ENCODE data around the gene BUB1B. TPM values are rescaled to one million over a fixed set of nuclear protein-coding genes. Genes with fewer than 3 reads are reported as not detected.

The BUB1B gene
- total RNA-seq, 1 experiment from 2014 or later: 34.6 TPM

DNA sequence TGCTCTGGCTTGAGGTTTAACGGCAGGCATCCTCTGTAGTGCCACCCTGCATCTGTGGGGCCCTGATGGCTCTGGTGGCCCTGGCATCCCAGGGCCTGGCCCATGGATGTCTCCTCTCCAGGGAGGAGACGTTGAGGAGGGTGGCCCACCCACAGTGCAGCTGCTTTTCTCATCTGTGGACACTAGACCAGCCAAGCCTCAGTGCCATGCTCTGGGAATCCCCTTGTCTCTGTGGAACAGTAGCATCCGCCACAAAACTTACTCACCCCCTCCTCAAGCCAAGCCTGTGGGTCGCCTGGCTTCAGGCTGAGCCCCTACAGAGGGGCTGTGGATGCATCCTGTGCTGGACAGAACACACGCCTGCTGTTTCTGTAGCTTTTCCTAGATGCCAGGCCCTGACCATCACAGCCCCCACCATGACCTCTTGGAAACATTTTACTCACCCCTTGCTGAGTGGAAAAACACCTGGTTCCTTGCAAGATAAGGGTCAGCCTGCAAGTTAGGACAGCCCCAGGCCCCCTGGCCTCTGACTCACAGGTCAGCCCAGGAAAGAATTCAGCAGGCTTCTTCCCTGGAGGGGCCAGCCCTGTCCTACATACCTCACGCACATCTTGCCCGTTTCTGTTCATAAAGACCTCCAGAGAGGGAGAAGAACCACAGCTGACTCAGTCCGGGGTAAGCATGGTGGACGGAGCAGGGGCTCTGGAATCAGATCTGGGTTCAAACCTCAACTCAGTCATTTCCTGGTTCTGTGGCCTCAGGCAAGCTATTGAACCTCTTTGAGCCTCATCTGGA, 97.0 kb downstream of the BUB1B start:
- no peak for DNase-seq (ENCODE audit: low read depth, low spot score)
- in situ Hi-C loops (cut with HindIII; ENCODE audit: low pct_unique_long_range_greater_than_20kb, low sequenced_read_pairs): no loop called here

- in situ Hi-C loops (cut with HindIII; ENCODE audit: low pct_unique_long_range_greater_than_20kb, low sequenced_read_pairs): no loop called here
- DNase-seq (ENCODE audit: low read depth, low spot score): no peak
Observed at GRCh38 chr15:40258544-40258943, 97.7 kb downstream of the BUB1B start.

DNA sequence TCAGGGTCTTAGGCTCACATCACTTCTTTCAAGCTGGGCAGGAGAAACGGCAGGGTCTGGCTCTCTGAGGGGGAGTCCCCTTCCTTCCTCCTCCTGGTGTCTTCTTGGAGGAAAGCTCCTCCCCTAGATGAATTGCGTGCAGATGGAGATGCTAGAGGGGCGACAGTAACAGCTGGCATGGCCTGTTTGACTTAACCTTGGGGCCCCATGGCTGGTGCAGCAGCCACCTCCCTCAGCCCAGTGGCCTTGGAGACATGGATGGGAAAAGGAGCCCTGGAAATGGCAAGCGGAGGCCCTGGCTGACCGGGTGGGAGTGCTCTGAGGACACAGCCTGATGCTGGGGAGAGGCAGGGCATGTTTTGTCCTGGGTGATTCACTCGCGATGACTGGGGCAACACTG, 98.2 kb downstream of the BUB1B start:
- no peak for DNase-seq (ENCODE audit: low read depth, low spot score)
- in situ Hi-C loops (cut with HindIII; ENCODE audit: low pct_unique_long_range_greater_than_20kb, low sequenced_read_pairs): no loop called here

GRCh38 chr15:40263024-40263754, 102.3 kb downstream of the BUB1B start:
- DNase-seq (ENCODE audit: low read depth, low spot score): no peak
- in situ Hi-C loops (cut with HindIII; ENCODE audit: low pct_unique_long_range_greater_than_20kb, low sequenced_read_pairs): no loop called here

DNA sequence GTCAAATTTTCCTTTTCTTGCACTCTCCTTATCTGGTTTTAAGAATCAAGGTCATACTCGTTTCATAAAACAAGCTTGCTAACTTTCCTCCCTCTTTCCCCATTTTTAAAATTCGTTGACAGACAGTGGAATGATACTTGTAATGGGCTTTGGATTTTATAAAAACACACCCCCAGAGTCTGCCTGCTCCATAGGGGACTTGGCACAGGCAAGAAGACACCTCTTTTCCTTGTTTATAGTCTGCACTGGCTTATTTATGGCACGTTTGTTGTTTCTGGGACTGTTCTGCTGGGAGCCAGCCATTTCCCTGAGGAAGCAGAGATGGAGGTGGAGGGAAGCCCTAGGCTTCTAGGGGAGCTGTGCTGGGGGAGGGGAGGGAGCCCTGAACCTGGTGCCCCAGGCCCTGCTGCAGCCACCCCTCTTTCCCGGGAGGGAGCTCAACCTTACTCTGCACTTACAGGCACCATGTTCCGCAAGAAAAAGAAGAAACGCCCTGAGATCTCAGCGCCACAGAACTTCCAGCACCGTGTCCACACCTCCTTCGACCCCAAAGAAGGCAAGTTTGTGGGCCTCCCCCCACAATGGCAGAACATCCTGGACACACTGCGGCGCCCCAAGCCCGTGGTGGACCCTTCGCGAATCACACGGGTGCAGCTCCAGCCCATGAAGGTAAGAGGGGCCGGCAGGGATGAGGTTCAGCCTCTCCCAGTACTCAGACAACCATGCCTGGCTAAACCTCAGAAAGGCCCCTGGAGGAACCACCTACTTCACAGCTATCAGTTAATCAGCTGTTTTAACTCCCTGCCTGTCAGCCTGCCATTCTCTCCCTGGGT, 103.7 kb downstream of the BUB1B start:
- DNase-seq (ENCODE audit: low read depth, low spot score): no peak
- in situ Hi-C loops (cut with HindIII; ENCODE audit: low pct_unique_long_range_greater_than_20kb, low sequenced_read_pairs): no loop called here

- no peak for DNase-seq (ENCODE audit: low read depth, low spot score)
- in situ Hi-C loops (cut with HindIII; ENCODE audit: low pct_unique_long_range_greater_than_20kb, low sequenced_read_pairs): no loop called here
Observed at GRCh38 chr15:40265355-40265754, 104.5 kb downstream of the BUB1B start.

DNA sequence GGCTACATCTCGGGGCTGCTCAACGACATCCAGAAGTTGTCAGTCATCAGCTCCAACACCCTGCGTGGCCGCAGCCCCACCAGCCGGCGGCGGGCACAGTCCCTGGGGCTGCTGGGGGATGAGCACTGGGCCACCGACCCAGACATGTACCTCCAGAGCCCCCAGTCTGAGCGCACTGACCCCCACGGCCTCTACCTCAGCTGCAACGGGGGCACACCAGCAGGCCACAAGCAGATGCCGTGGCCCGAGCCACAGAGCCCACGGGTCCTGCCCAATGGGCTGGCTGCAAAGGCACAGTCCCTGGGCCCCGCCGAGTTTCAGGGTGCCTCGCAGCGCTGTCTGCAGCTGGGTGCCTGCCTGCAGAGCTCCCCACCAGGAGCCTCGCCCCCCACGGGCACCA, 105.0 kb downstream of the BUB1B start:
- no peak for DNase-seq (ENCODE audit: low read depth, low spot score)
- in situ Hi-C loops (cut with HindIII; ENCODE audit: low pct_unique_long_range_greater_than_20kb, low sequenced_read_pairs): no loop called here

GRCh38 chr15:40266828-40267304, 106.0 kb downstream of the BUB1B start:
- DNase-seq (ENCODE audit: low read depth, low spot score): peak; percentile 78
- in situ Hi-C loops (cut with HindIII; ENCODE audit: low pct_unique_long_range_greater_than_20kb, low sequenced_read_pairs): no loop called here

GRCh38 chr15:40267670-40268069, 106.8 kb downstream of the BUB1B start:
- in situ Hi-C loops (cut with HindIII; ENCODE audit: low pct_unique_long_range_greater_than_20kb, low sequenced_read_pairs): no loop called here
- DNase-seq (ENCODE audit: low read depth, low spot score): no peak

- DNase-seq (ENCODE audit: low read depth, low spot score): no peak
- in situ Hi-C loops (cut with HindIII; ENCODE audit: low pct_unique_long_range_greater_than_20kb, low sequenced_read_pairs): no loop called here
Observed at GRCh38 chr15:40269604-40270003, 108.7 kb downstream of the BUB1B start.

DNA sequence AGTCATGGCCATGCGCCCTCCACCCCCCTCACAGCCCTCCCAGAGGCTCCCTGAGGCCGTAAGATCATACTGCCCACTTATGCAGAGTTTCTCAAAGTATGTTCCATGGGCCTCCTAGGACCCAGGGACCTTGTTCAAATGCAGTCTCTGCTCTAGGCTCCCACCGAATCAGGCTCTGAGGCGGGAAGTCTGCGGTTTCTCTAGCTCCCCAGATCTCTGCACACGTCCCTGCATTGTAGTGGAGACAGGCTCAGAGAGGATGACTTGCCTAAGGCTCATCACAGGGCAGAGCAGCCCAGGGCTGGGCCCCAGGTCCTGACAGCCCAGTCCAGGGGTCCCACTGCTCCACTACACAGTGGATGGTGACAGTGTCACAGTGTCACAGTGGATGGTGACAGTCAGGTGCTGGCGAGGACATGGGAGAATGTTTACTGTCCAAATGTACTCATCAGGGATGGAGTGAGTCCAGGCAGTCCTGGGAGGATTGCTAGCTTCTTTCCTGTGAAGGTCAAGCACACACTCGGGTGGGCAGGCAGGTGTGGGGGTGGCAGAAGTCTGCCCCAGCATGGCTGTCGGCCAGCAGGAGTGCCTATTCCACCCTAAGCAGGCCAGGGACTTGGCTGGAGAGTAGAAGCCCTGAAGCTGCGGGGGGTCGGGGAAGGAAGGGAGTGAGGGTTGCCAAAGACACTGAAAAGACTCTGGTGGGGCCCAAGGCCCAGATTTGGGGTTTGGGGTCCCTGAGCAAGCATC, 109.6 kb downstream of the BUB1B start:
- in situ Hi-C loops (cut with HindIII; ENCODE audit: low pct_unique_long_range_greater_than_20kb, low sequenced_read_pairs): no loop called here
- DNase-seq (ENCODE audit: low read depth, low spot score): no peak

Other genes starting within 250 kb of the BUB1B start
- 5.3 and 6.3 TPM in 2 replicates for gene GPR176, start 240.8 kb upstream of the BUB1B start, total RNA-seq (2014; rRNA removed; shearing (Covaris generic))
- gene EIF2AK4, start 227.0 kb upstream of the BUB1B start, total RNA-seq (2014; rRNA removed; shearing (Covaris generic)): 68.1 and 71.2 TPM in 2 replicates
- gene SRP14, start 121.9 kb upstream of the BUB1B start, total RNA-seq (2014; rRNA removed; shearing (Covaris generic)): 360 and 428 TPM in 2 replicates
- 6.9 and 7.8 TPM in 2 replicates for gene BMF, start 52.2 kb upstream of the BUB1B start, total RNA-seq (2014; rRNA removed; shearing (Covaris generic))
- not detected in 2 replicates for gene PAK6, start 78.0 kb downstream of the BUB1B start, total RNA-seq (2014; rRNA removed; shearing (Covaris generic))
- gene ANKRD63, start 122.0 kb downstream of the BUB1B start, total RNA-seq (2014; rRNA removed; shearing (Covaris generic)): 0.16 and 0.29 TPM in 2 replicates
- gene PLCB2, start 146.9 kb downstream of the BUB1B start, total RNA-seq (2014; rRNA removed; shearing (Covaris generic)): 1.9 and 3.2 TPM in 2 replicates
- gene INAFM2, start 162.6 kb downstream of the BUB1B start, total RNA-seq (2014; rRNA removed; shearing (Covaris generic)): 11.5 and 12.3 TPM in 2 replicates
- 5.0 and 5.5 TPM in 2 replicates for gene CCDC9B, start 179.9 kb downstream of the BUB1B start, total RNA-seq (2014; rRNA removed; shearing (Covaris generic))
- not detected in 2 replicates for gene PHGR1, start 190.0 kb downstream of the BUB1B start, total RNA-seq (2014; rRNA removed; shearing (Covaris generic))
- 0.34 and 0.80 TPM in 2 replicates for gene DISP2, start 197.2 kb downstream of the BUB1B start, total RNA-seq (2014; rRNA removed; shearing (Covaris generic))
- 39.7 and 41.8 TPM in 2 replicates for gene KNSTRN, start 221.7 kb downstream of the BUB1B start, total RNA-seq (2014; rRNA removed; shearing (Covaris generic))
- 16.6 and 23.3 TPM in 2 replicates for gene IVD, start 244.7 kb downstream of the BUB1B start, total RNA-seq (2014; rRNA removed; shearing (Covaris generic))